Stomach (tissue), 9 donors: ENCODE results near the gene RAB1B. TPM values are rescaled to one million over a fixed set of nuclear protein-coding genes. Genes with fewer than 3 reads are reported as not detected.
A peak's percentile ranks its signal among the peaks of the same experiment; 100 is the strongest.

Experiments
- DNase-seq, 2 donors: peaks; one replicate each; pipeline versions ENCODE4 v3.0.0 to v3.0.0-alpha.2; 2013 to 2019
- H3K27ac ChIP-seq, 5 donors: fragments of 200-600 bp in 4 of 5; sonication (generic) in 4 of 5; one replicate each; pipeline ENCODE4 v1.5.1; 2013 to 2019; ENCODE audit warnings: mild to moderate bottlenecking in 1 of 5, moderate library complexity in 1 of 5
- H3K27me3 ChIP-seq, 3 donors: fragments of 200-600 bp; sonication (generic); one replicate each; pipeline ENCODE4 v1.5.1; 2017 to 2019; ENCODE audit warnings: mixed run types in 1 of 3
- H3K36me3 ChIP-seq, 4 donors: fragments of 200-600 bp; sonication (generic); 1 replicate in 3 of 4; 2 replicates in 1 of 4; pipeline ENCODE4 v1.5.1; 2016 to 2019
- H3K4me1 ChIP-seq, 4 donors: fragments of 200-600 bp; sonication (generic); one replicate each; pipeline ENCODE4 v1.5.1; 2016 to 2019
- H3K4me3 ChIP-seq, 4 donors: fragments of 200-600 bp; sonication (generic) in 3 of 4; one replicate each; pipeline ENCODE4 v1.5.1; 2016 to 2019; ENCODE audit warnings: mild to moderate bottlenecking in 1 of 4
- H3K9me3 ChIP-seq, 4 donors: fragments of 200-600 bp; sonication (generic); one replicate each; pipeline ENCODE4 v1.5.1; 2016 to 2019
- EP300 ChIP-seq: sonication (generic); formaldehyde crosslinking; IDR thresholded peaks from one replicate; pipeline ENCODE4 v1.6.1; 2017; ENCODE audit warnings: antibody characterized with exemption
- POLR2A ChIP-seq, 4 donors: fragments of 450-650 bp; IDR thresholded peaks; one replicate each; pipeline ENCODE4 v1.6.1; 2016; ENCODE audit warnings: antibody characterized with exemption in 4 of 4, control low read depth in 2 of 4, mild to moderate bottlenecking in 1 of 4, moderate library complexity in 1 of 4
- POLR2AphosphoS5 ChIP-seq, 3 donors: sonication (generic); formaldehyde crosslinking; IDR thresholded peaks; one replicate each; pipeline ENCODE4 v1.6.1; 2016; ENCODE audit warnings: antibody characterized with exemption in 3 of 3
- WGBS, 5 donors: extraction: QIAGEN DNeasy Blood & Tissue Kit in 3 of 5; methylation state at CpG; one replicate each; pipeline versions ENCODE4 v1.1.5 to v1.1.7; 2013 to 2018; 5-methylcytosine and 5-hydroxymethylcytosine counted together
- intact Hi-C: fragments of 100-400 bp; cut with DNase I; formaldehyde crosslinking; loops from one replicate; pipeline ENCODE4 v1.15.1; 2023; ENCODE audit warnings: low total_unique reads
- polyA plus RNA-seq, 3 donors: library from polyadenylated mRNA; stranded (reverse); fragments of 200-250 nt; gene quantifications; one replicate each; pipeline ENCODE4 v1.2.3, GENCODE V29; 2013
- total RNA-seq, 5 donors: library from RNA; depleted of rRNA; stranded (reverse); fragments of >200 nt; gene quantifications; one replicate each; pipeline versions ENCODE4 v1.1.0 to v1.2.3, GENCODE V29; 2014 to 2016
- TF ChIP-seq, protein P1 (sequence below), 7 experiments: fragments of 450-650 bp in 4 of 7; fragments of 200-600 bp in 3 of 7; sonication (generic) in 3 of 7; IDR thresholded peaks; one replicate each; pipeline ENCODE4 v1.5.1; 2016 to 2019; ENCODE audit warnings: antibody characterized with exemption in 7 of 7, control low read depth in 2 of 7, mild to moderate bottlenecking in 1 of 7
- donor health status: healthy with polysubstance abuse.
- donor health status: Bipolar disorder and iron deficiency.
- donor health status: healthy.

RAB1B gene
- total and polyA plus RNA-seq, 8 donors = 19.3 to 170 (median 82.3) TPM

DNA sequence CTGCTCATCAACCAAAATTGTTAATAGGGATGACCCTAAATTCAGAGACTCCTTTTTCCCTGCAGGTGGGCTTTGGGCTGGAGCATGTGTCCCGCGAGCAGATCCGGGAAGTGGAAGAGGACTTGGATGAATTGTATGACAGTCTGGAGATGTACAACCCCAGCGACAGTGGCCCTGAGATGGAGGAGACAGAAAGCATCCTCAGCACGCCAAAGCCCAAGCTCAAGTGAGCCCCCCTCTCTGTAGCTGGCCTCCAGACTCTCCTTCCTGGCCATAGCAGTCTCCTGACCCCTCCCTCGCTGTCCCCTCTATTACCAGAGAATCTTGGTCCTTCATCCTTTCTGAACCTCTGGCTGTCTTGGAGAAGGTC lies 47.9 kb upstream of the RAB1B start:
- peaks cover 0 to 11% (median 9%) of the 10 kb centered on the region in 4 donors for H3K4me1 ChIP-seq
- 83 to 97% (median 93%) methylated on average over 6 of the region's 6 CpGs for WGBS, 5 donors
- no peaks in the 10 kb centered on the region for H3K27me3 ChIP-seq
- no peak for TF ChIP-seq EP300
- TF ChIP-seq, protein P1, sequence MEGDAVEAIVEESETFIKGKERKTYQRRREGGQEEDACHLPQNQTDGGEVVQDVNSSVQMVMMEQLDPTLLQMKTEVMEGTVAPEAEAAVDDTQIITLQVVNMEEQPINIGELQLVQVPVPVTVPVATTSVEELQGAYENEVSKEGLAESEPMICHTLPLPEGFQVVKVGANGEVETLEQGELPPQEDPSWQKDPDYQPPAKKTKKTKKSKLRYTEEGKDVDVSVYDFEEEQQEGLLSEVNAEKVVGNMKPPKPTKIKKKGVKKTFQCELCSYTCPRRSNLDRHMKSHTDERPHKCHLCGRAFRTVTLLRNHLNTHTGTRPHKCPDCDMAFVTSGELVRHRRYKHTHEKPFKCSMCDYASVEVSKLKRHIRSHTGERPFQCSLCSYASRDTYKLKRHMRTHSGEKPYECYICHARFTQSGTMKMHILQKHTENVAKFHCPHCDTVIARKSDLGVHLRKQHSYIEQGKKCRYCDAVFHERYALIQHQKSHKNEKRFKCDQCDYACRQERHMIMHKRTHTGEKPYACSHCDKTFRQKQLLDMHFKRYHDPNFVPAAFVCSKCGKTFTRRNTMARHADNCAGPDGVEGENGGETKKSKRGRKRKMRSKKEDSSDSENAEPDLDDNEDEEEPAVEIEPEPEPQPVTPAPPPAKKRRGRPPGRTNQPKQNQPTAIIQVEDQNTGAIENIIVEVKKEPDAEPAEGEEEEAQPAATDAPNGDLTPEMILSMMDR (IDR thresholded peaks at IDR 0.05) = no peak
- no peak for TF ChIP-seq POLR2AphosphoS5 (IDR thresholded peaks at IDR 0.05)
- TF ChIP-seq POLR2A (IDR thresholded peaks at IDR 0.05) = no peak
- no peak overlapping the region for H3K4me3 ChIP-seq
- DNase-seq = no peak
- H3K27ac ChIP-seq = no peak overlapping the region
- H3K9me3 ChIP-seq = no peaks in the 10 kb centered on the region
- intact Hi-C loops = loop anchor here (5.0 kb wide), 1 partner anchor 42 kb away; no protein-coding TSS in a partner anchor
- peaks cover 26 to 81% (median 80%) of the 10 kb centered on the region in 4 donors for H3K36me3 ChIP-seq

DNA sequence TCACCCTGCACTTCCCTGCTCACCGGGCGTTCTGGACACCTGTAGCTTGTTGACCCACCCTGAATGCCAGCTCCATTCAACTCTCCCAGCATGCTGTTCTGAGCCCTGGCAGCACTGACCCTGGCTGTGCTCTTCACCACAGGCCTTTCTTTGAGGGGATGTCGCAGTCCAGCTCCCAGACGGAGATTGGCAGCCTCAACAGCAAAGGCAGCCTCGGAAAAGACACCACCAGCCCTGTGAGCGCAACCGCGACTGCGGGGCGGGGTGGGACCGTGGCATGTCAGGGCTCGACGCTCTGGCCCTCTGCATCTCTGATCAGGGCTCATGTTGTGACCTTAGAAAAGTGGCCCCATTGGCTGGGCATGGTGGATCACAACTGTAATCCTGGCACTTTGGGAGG lies 47.4 kb upstream of the RAB1B start:
- TF ChIP-seq EP300 (no peak), POLR2A (IDR thresholded peaks at IDR 0.05) (no peak), POLR2AphosphoS5 (IDR thresholded peaks at IDR 0.05) (no peak)
- TF ChIP-seq, protein P1 (IDR thresholded peaks at IDR 0.05) = no peak
- intact Hi-C loops = loop anchor here (5.0 kb wide), 1 partner anchor 41 kb away; no protein-coding TSS in a partner anchor
- Histone ChIP-seq H3K4me1 (peaks cover 0 to 11% (median 9%) of the 10 kb centered on the region in 4 donors), H3K4me3 (no peak overlapping the region), H3K27ac (no peak overlapping the region), H3K36me3 (peaks cover 26 to 78% (median 76%) of the 10 kb centered on the region in 4 donors), H3K9me3 (no peaks in the 10 kb centered on the region), H3K27me3 (no peaks in the 10 kb centered on the region)
- WGBS, 5 donors = 87 to 95% (median 90%) methylated on average over 10 to 13 of the region's 13 CpGs
- no peak for DNase-seq

DNA sequence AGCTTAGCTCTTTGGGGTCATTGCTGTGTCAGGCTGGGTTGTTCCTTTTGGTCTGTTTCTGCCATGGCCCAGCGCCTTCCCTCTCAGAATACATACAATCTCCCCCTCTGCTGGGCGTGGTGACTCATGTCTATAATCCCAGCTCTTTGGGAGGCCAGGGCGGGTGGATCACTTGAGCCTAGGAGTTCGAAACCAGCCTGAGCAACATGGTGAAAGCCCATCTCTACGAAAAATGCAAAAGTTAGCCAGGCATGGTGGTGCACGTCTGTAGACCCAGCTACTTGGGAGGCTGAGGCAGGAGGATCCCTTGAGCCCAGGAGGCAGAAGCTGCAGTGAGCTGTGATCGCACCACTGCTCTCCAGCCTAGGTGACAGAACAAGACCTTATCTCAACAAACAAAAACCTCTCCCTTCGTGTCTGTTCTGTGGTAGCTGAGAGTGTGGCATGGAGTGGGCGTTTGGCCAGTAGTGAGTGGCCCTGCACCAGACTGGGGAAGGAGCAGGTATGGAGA lies 46.7 kb upstream of the RAB1B start:
- DNase-seq = no peak
- no peak for TF ChIP-seq EP300
- TF ChIP-seq POLR2A (IDR thresholded peaks at IDR 0.05) = no peak
- no peak for TF ChIP-seq POLR2AphosphoS5 (IDR thresholded peaks at IDR 0.05)
- TF ChIP-seq, protein P1 (IDR thresholded peaks at IDR 0.05) = no peak
- H3K27ac ChIP-seq = peak overlapping the region in 1 of 5 donors; percentile 35
- H3K27me3 ChIP-seq = no peaks in the 10 kb centered on the region
- H3K9me3 ChIP-seq = no peaks in the 10 kb centered on the region
- 74 to 81% (median 77%) methylated on average over 9 of the region's 9 CpGs for WGBS, 5 donors
- peaks cover 26 to 70% (median 68%) of the 10 kb centered on the region in 4 donors for H3K36me3 ChIP-seq
- H3K4me3 ChIP-seq = no peak overlapping the region
- intact Hi-C loops = loop anchor here (5.0 kb wide), 1 partner anchor 41 kb away; no protein-coding TSS in a partner anchor
- peaks cover 0 to 11% (median 9%) of the 10 kb centered on the region in 4 donors for H3K4me1 ChIP-seq

GRCh38 chr11:66222358-66223149 lies 45.9 kb upstream of the RAB1B start:
- peak; percentile 93 to 97 for DNase-seq
- no peak overlapping the region for H3K4me3 ChIP-seq
- WGBS, 5 donors = 20 to 27% (median 22%) methylated on average over 20 to 21 of the region's 21 CpGs
- H3K27ac ChIP-seq = peak overlapping the region in 2 of 5 donors; percentile 18 to 35
- peaks cover 0 to 11% (median 9%) of the 10 kb centered on the region in 4 donors for H3K4me1 ChIP-seq
- peaks cover 27 to 65% (median 64%) of the 10 kb centered on the region in 4 donors for H3K36me3 ChIP-seq
- no peak for TF ChIP-seq POLR2A (IDR thresholded peaks at IDR 0.05)
- TF ChIP-seq POLR2AphosphoS5 (IDR thresholded peaks at IDR 0.05) = peak in 2 of 3 donors; percentile 54 to 95
- TF ChIP-seq, protein P1 (IDR thresholded peaks at IDR 0.05) = peak in 5 of 7 experiments; percentile 98 to 100 (median 99)
- no peaks in the 10 kb centered on the region for H3K9me3 ChIP-seq
- H3K27me3 ChIP-seq = no peaks in the 10 kb centered on the region
- intact Hi-C loops = loop anchor here (5.0 kb wide), 1 partner anchor 40 kb away; no protein-coding TSS in a partner anchor
